Trophoblast cell (in vitro differentiated cells and primary cell): ENCODE results near the gene SORCS3.

Experiments used
- DNase-seq, 2 donors: peaks; one replicate each; pipeline ENCODE4 v3.0.0-alpha.2; 2016
- H2AFZ ChIP-seq: 2 replicates; pipeline ENCODE4 v1.6.1; 2013; ENCODE audit warnings: low read length, moderate library complexity, mild to moderate bottlenecking; ENCODE audit not compliant: insufficient read depth, poor library complexity
- H2AK5ac ChIP-seq: 2 replicates; pipeline ENCODE4 v1.6.1; 2013; ENCODE audit warnings: mild to moderate bottlenecking, low read length
- H2BK120ac ChIP-seq: 2 replicates; pipeline ENCODE4 v1.6.1; 2013; ENCODE audit warnings: low read length, mild to moderate bottlenecking, moderate library complexity; ENCODE audit not compliant: insufficient read depth, poor library complexity
- H2BK12ac ChIP-seq: 2 replicates; pipeline ENCODE4 v1.6.1; 2013; ENCODE audit warnings: mild to moderate bottlenecking, low read length, moderate library complexity
- H2BK5ac ChIP-seq: 2 replicates; pipeline ENCODE4 v1.6.1; 2013; ENCODE audit warnings: low read length, low read depth, moderate library complexity, mild to moderate bottlenecking; ENCODE audit not compliant: poor library complexity
- H3K14ac ChIP-seq: 2 replicates; pipeline ENCODE4 v1.6.1; 2013; ENCODE audit warnings: mild to moderate bottlenecking, low read length
- H3K18ac ChIP-seq: 2 replicates; pipeline ENCODE4 v1.6.1; 2013; ENCODE audit warnings: mild to moderate bottlenecking, low read length
- H3K23ac ChIP-seq: 2 replicates; pipeline ENCODE4 v1.6.1; 2013; ENCODE audit warnings: low read length
- H3K27ac ChIP-seq: 2 replicates; pipeline ENCODE4 v1.5.1; 2013; ENCODE audit warnings: low read depth, mild to moderate bottlenecking, inconsistent platforms, low read length, moderate library complexity
- H3K27me3 ChIP-seq: 2 replicates; pipeline ENCODE4 v1.6.1; 2013; ENCODE audit warnings: inconsistent platforms, mild to moderate bottlenecking, low read length, moderate library complexity; ENCODE audit not compliant: insufficient read depth
- H3K36me3 ChIP-seq, 2 experiments: 1 replicate in 1 of 2; 2 replicates in 1 of 2; pipeline ENCODE4 v1.6.1; 2013; ENCODE audit warnings: low read length in 2 of 2, mild to moderate bottlenecking in 2 of 2, moderate library complexity in 1 of 2; ENCODE audit not compliant: insufficient read depth in 2 of 2, control insufficient read depth in 1 of 2
- H3K4ac ChIP-seq: 2 replicates; pipeline ENCODE4 v1.6.1; 2013; ENCODE audit warnings: low read depth, mild to moderate bottlenecking, low read length, moderate library complexity
- H3K4me1 ChIP-seq, 2 experiments: 1 replicate in 1 of 2; 2 replicates in 1 of 2; pipeline ENCODE4 v1.6.1; 2013; ENCODE audit warnings: low read length in 2 of 2, mild to moderate bottlenecking in 2 of 2, moderate library complexity in 1 of 2; ENCODE audit not compliant: insufficient read depth in 2 of 2, control insufficient read depth in 1 of 2
- H3K4me2 ChIP-seq: 2 replicates; pipeline ENCODE4 v1.6.1; 2013; ENCODE audit warnings: inconsistent platforms, mild to moderate bottlenecking, low read length, moderate library complexity
- H3K4me3 ChIP-seq: 2 replicates; pipeline ENCODE4 v1.5.1; 2013; ENCODE audit warnings: mild to moderate bottlenecking, low read depth, low read length, inconsistent platforms
- H3K79me1 ChIP-seq: one replicate; pipeline ENCODE4 v1.6.1; 2013; ENCODE audit warnings: low read length
- H3K79me2 ChIP-seq: 2 replicates; pipeline ENCODE4 v1.6.1; 2013; ENCODE audit warnings: low read length, mild to moderate bottlenecking; ENCODE audit not compliant: control insufficient read depth, insufficient read depth, poor library complexity
- H3K9ac ChIP-seq: 2 replicates; pipeline ENCODE4 v1.6.1; 2013; ENCODE audit warnings: mild to moderate bottlenecking, low read length
- H3K9me3 ChIP-seq: 2 replicates; pipeline ENCODE4 v1.6.1; 2013; ENCODE audit warnings: low read depth, mild to moderate bottlenecking, control low read depth, inconsistent platforms, low read length; ENCODE audit not compliant: insufficient read depth
- H4K12ac ChIP-seq: 2 replicates; pipeline ENCODE4 v1.6.1; 2013; ENCODE audit warnings: low read depth, mild to moderate bottlenecking, low read length, moderate library complexity
- H4K8ac ChIP-seq: 2 replicates; pipeline ENCODE4 v1.6.1; 2013; ENCODE audit warnings: low read depth, mild to moderate bottlenecking, low read length, moderate library complexity
- H4K91ac ChIP-seq: one replicate; pipeline ENCODE4 v1.6.1; 2013; ENCODE audit warnings: low read depth, mild to moderate bottlenecking, low read length, moderate library complexity
- WGBS: extraction: QIAGEN DNeasy Blood & Tissue Kit; methylation state at CpG from one replicate; pipeline ENCODE4 v1.1.7; 2013; ENCODE audit warnings: missing lambda C conversion rate; ENCODE audit not compliant: insufficient read length, insufficient coverage; ENCODE audit errors: extremely low coverage; 5-methylcytosine and 5-hydroxymethylcytosine counted together

The SORCS3 gene

GRCh38 chr10:105138358-105138757 is 497.3 kb downstream of the SORCS3 start:
- Histone ChIP-seq H3K4ac (no peak overlapping the region), H3K4me2 (no peak overlapping the region), H2AFZ (no peak overlapping the region), H3K14ac (no peak overlapping the region), H2BK12ac (no peak overlapping the region), H3K79me2 (no peaks in the 10 kb centered on the region), H2AK5ac (no peak overlapping the region), H3K18ac (no peak overlapping the region), H3K23ac (no peak overlapping the region), H3K27ac (no peak overlapping the region), H3K9me3 (no peaks in the 10 kb centered on the region), H3K9ac (no peak overlapping the region), H3K36me3 (no peaks in the 10 kb centered on the region), H2BK5ac (no peak overlapping the region), H3K4me3 (no peak overlapping the region), H4K8ac (no peak overlapping the region), H3K79me1 (no peaks in the 10 kb centered on the region), H4K91ac (no peak overlapping the region), H4K12ac (no peak overlapping the region), H3K27me3 (no peaks in the 10 kb centered on the region), H2BK120ac (no peak overlapping the region), H3K4me1 (no peaks in the 10 kb centered on the region)
- WGBS = no CpG with 5 or more reads among the region's 3 CpGs
- no peak for DNase-seq

DNA sequence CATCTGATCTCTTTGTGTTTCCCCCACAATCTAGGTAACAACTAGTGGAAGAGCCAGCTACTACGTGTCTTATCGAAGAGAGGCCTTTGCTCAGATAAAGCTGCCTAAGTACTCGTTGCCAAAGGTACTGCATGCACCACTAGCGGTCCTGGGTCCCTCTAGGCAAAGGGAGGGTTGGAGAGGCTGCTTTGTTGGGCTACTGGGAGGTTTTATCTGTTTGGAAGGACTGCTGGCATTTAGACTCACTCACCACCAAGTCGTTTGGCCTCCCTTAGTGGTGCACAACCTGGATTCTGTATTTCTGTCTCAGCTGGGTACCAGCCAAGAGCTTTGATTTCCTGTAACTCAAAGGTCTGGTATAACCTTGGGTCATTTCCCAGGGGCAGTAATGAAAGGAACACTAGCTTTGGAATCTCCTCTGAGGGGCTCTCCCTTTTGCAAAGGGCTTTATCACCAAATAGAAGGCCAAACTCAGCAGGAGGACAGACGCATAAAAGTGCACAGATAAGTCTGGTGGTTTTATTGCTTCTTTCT is 498.3 kb downstream of the SORCS3 start:
- no peak overlapping the region for H3K27ac ChIP-seq
- no peaks in the 10 kb centered on the region for H3K27me3 ChIP-seq
- H3K4me2 ChIP-seq = no peak overlapping the region
- no peak overlapping the region for H3K14ac ChIP-seq
- no peak for DNase-seq
- no peaks in the 10 kb centered on the region for H3K4me1 ChIP-seq
- no peak overlapping the region for H3K4ac ChIP-seq
- H4K8ac ChIP-seq = no peak overlapping the region
- H3K9me3 ChIP-seq = no peaks in the 10 kb centered on the region
- no peak overlapping the region for H3K23ac ChIP-seq
- no peak overlapping the region for H4K12ac ChIP-seq
- H2BK5ac ChIP-seq = no peak overlapping the region
- no peaks in the 10 kb centered on the region for H3K79me1 ChIP-seq
- H3K36me3 ChIP-seq = no peaks in the 10 kb centered on the region
- no peak overlapping the region for H2BK12ac ChIP-seq
- no peak overlapping the region for H3K4me3 ChIP-seq
- H2BK120ac ChIP-seq = no peak overlapping the region
- no peak overlapping the region for H2AFZ ChIP-seq
- no peak overlapping the region for H3K18ac ChIP-seq
- no peak overlapping the region for H3K9ac ChIP-seq
- H4K91ac ChIP-seq = no peak overlapping the region
- no CpG with 5 or more reads among the region's 6 CpGs for WGBS
- no peaks in the 10 kb centered on the region for H3K79me2 ChIP-seq
- H2AK5ac ChIP-seq = no peak overlapping the region

GRCh38 chr10:105140600-105140999 is 499.5 kb downstream of the SORCS3 start:
- H3K23ac ChIP-seq = no peak overlapping the region
- H3K4ac ChIP-seq = no peak overlapping the region
- H3K9me3 ChIP-seq = no peaks in the 10 kb centered on the region
- no peak overlapping the region for H2BK12ac ChIP-seq
- no peak overlapping the region for H2AFZ ChIP-seq
- no peak overlapping the region for H4K12ac ChIP-seq
- H2AK5ac ChIP-seq = no peak overlapping the region
- no peak overlapping the region for H2BK5ac ChIP-seq
- no peaks in the 10 kb centered on the region for H3K79me1 ChIP-seq
- no peaks in the 10 kb centered on the region for H3K79me2 ChIP-seq
- H3K14ac ChIP-seq = no peak overlapping the region
- no peak overlapping the region for H3K4me2 ChIP-seq
- DNase-seq = no peak
- no peak overlapping the region for H4K91ac ChIP-seq
- H3K9ac ChIP-seq = no peak overlapping the region
- H3K4me3 ChIP-seq = no peak overlapping the region
- no peak overlapping the region for H3K18ac ChIP-seq
- H3K27ac ChIP-seq = no peak overlapping the region
- H2BK120ac ChIP-seq = no peak overlapping the region
- no peaks in the 10 kb centered on the region for H3K36me3 ChIP-seq
- no peak overlapping the region for H4K8ac ChIP-seq
- H3K27me3 ChIP-seq = no peaks in the 10 kb centered on the region
- no CpG with 5 or more reads among the region's 3 CpGs for WGBS
- H3K4me1 ChIP-seq = no peaks in the 10 kb centered on the region

GRCh38 chr10:105145711-105146110 is 504.6 kb downstream of the SORCS3 start:
- Histone ChIP-seq H3K79me1 (no peaks in the 10 kb centered on the region), H2AFZ (no peak overlapping the region), H3K4me1 (no peaks in the 10 kb centered on the region), H4K91ac (no peak overlapping the region), H3K18ac (no peak overlapping the region), H3K9me3 (no peaks in the 10 kb centered on the region), H2BK5ac (no peak overlapping the region), H3K36me3 (no peaks in the 10 kb centered on the region), H3K14ac (no peak overlapping the region), H4K8ac (no peak overlapping the region), H3K4ac (no peak overlapping the region), H3K4me3 (no peak overlapping the region), H2BK12ac (no peak overlapping the region), H3K23ac (no peak overlapping the region), H2BK120ac (no peak overlapping the region), H2AK5ac (no peak overlapping the region), H3K27me3 (no peaks in the 10 kb centered on the region), H3K9ac (no peak overlapping the region), H3K27ac (no peak overlapping the region), H3K4me2 (no peak overlapping the region), H3K79me2 (no peaks in the 10 kb centered on the region), H4K12ac (no peak overlapping the region)
- no CpG with 5 or more reads among the region's 2 CpGs for WGBS
- no peak for DNase-seq
